Peyer's patch (tissue), 4 donors: ENCODE measurements around the gene NDUFA13.

Experiments
- POLR2A ChIP-seq, 2 donors: fragments of 450-650 bp; IDR thresholded peaks; one replicate each; pipeline ENCODE4 v1.5.1; 2017; ENCODE audit warnings: antibody characterized with exemption in 2 of 2, mild to moderate bottlenecking in 2 of 2, moderate library complexity in 2 of 2
- TF ChIP-seq, protein P1 (sequence below), 6 experiments: fragments of 450-650 bp in 4 of 6; fragments of 200-600 bp in 2 of 6; sonication (generic) in 1 of 6; IDR thresholded peaks; one replicate each; pipeline ENCODE4 v1.5.1; 2017 to 2019; ENCODE audit warnings: antibody characterized with exemption in 6 of 6, mild to moderate bottlenecking in 3 of 6, moderate library complexity in 1 of 6

DNA sequence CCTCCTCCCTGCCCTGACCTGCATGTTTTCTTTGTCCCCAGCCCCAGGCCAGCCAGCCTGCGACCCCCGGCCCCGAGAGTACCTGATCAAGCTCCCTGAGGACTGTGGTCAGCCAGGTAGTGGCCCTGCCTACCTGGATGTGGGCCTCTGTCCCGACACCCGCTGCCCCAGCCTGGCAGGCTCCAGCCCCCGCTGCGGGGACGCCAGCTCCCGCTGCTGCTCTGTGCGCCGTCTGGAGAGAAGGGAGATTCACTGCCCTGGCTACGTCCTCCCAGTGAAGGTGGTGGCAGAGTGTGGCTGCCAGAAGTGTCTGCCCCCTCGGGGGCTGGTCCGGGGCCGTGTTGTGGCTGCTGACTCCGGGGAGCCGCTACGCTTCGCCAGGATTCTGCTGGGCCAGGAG is 27.6 kb downstream of the NDUFA13 start:
- TF ChIP-seq, protein P1, sequence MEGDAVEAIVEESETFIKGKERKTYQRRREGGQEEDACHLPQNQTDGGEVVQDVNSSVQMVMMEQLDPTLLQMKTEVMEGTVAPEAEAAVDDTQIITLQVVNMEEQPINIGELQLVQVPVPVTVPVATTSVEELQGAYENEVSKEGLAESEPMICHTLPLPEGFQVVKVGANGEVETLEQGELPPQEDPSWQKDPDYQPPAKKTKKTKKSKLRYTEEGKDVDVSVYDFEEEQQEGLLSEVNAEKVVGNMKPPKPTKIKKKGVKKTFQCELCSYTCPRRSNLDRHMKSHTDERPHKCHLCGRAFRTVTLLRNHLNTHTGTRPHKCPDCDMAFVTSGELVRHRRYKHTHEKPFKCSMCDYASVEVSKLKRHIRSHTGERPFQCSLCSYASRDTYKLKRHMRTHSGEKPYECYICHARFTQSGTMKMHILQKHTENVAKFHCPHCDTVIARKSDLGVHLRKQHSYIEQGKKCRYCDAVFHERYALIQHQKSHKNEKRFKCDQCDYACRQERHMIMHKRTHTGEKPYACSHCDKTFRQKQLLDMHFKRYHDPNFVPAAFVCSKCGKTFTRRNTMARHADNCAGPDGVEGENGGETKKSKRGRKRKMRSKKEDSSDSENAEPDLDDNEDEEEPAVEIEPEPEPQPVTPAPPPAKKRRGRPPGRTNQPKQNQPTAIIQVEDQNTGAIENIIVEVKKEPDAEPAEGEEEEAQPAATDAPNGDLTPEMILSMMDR (IDR thresholded peaks at IDR 0.05): no peak
- TF ChIP-seq POLR2A (IDR thresholded peaks at IDR 0.05): no peak
